Right lobe of liver (tissue), 6 donors: ENCODE results near the gene IFNAR1. TPM values are rescaled to one million over a fixed set of nuclear protein-coding genes. Genes with fewer than 3 reads are reported as not detected.

Source experiments
- ATAC-seq, 4 donors: fragments of 200-7000 bp; cut with Tn5 transposase; one replicate each; pipeline ENCODE4 v1.9.1; 2020; ENCODE audit warnings: mild to moderate bottlenecking in 4 of 4, moderate library complexity in 4 of 4
- DNase-seq, 3 donors: peaks; one replicate each; pipeline ENCODE4 v3.0.0-alpha.2; 2020
- H3K27ac ChIP-seq, 3 donors: fragments of 200-600 bp; one replicate each; pipeline ENCODE4 v1.8.0; 2022
- H3K27me3 ChIP-seq, 2 donors: fragments of 200-600 bp; one replicate each; pipeline ENCODE4 v1.8.0; 2022
- H3K36me3 ChIP-seq, 4 donors: fragments of 200-600 bp; sonication (generic) in 1 of 4; one replicate each; pipeline versions ENCODE4 v1.5.1 to v1.8.0; 2017 to 2022; ENCODE audit warnings: control low read depth in 1 of 4
- H3K4me1 ChIP-seq, 4 donors: fragments of 200-600 bp; sonication (generic) in 1 of 4; one replicate each; pipeline versions ENCODE4 v1.5.1 to v1.8.0; 2017 to 2022; ENCODE audit warnings: control low read depth in 1 of 4
- H3K4me3 ChIP-seq, 3 donors: fragments of 200-600 bp; one replicate each; pipeline ENCODE4 v1.8.0; 2022
- H3K9me3 ChIP-seq, 4 donors: fragments of 200-600 bp; sonication (generic) in 1 of 4; one replicate each; pipeline versions ENCODE4 v1.5.1 to v1.8.0; 2017 to 2022; ENCODE audit warnings: control low read depth in 1 of 4
- CTCF ChIP-seq, 4 donors: fragments of 200-600 bp in 3 of 4; fragments of 450-650 bp in 1 of 4; IDR thresholded peaks; one replicate each; pipeline versions ENCODE4 v1.5.1 to v1.8.0; 2016 to 2022; ENCODE audit warnings: antibody characterized with exemption in 4 of 4, mild to moderate bottlenecking in 2 of 4
- POLR2A ChIP-seq: fragments of 450-650 bp; IDR thresholded peaks from one replicate; pipeline ENCODE4 v1.6.1; 2017; ENCODE audit warnings: antibody characterized with exemption, mild to moderate bottlenecking
- WGBS: methylation state at CpG from one replicate; pipeline ENCODE4 v1.1.6; 2018; ENCODE audit warnings: low coverage, low lambda C conversion rate; ENCODE audit not compliant: insufficient coverage; ENCODE audit errors: missing lambda C conversion rate; 5-methylcytosine and 5-hydroxymethylcytosine counted together
- intact Hi-C, 2 donors: fragments of 100-400 bp; cut with DNase I; formaldehyde crosslinking; loops; one replicate each; pipeline versions ENCODE4 v1.11.2 to v1.14.1; 2022
- total RNA-seq, 6 experiments: library from RNA; depleted of rRNA in 2 of 6; stranded (reverse); fragments of >200 nt in 2 of 6; fragmentation: NEBNext Ultra II Directional in 3 of 6; extraction: Animal tissue kit (Norgen Biotek cat#: 25700) in 3 of 6; gene quantifications; one replicate each; pipeline versions ENCODE4 v1.1.0 to v1.2.4, GENCODE V29; 2016 to 2023
- donor health status: DM: no; HTN: yes; CAD: no.
- donor health status: DM: no; HTN: no; CAD: no.
- donor health status: DM: no; HTN: no; CAD: no.
- donor health status: DM: no; HTN: yes; CAD: no.
- donor health status: DM: no; HTN: yes; CAD: no.

The IFNAR1 gene
- total RNA-seq, 6 experiments from 2014 or later: 31.6 to 68.2 (median 48.6) TPM

- DNase-seq (no peak), ATAC-seq (no peak)
- Histone ChIP-seq H3K4me1 (no peaks in the 10 kb centered on the region), H3K4me3 (no peak overlapping the region), H3K36me3 (no peaks in the 10 kb centered on the region), H3K27ac (peak overlapping the region in 1 of 3 donors; percentile 54), H3K9me3 (no peaks in the 10 kb centered on the region), H3K27me3 (no peaks in the 10 kb centered on the region)
- WGBS: no CpG with 5 or more reads among the region's 2 CpGs
- intact Hi-C loops: no loop called here
- TF ChIP-seq POLR2A (no peak), CTCF (IDR thresholded peaks at IDR 0.05) (no peak)
These were observed 48.7 kb downstream of the IFNAR1 start for GRCh38 chr21:33373451-33373850.

- peak overlapping the region in 1 of 3 donors; percentile 54 for H3K27ac ChIP-seq
- TF ChIP-seq POLR2A: no peak
- TF ChIP-seq CTCF (IDR thresholded peaks at IDR 0.05): no peak
- DNase-seq: no peak
- H3K4me1 ChIP-seq: no peaks in the 10 kb centered on the region
- ATAC-seq: peak in 2 of 4 donors; percentile 13 to 26
- H3K9me3 ChIP-seq: no peaks in the 10 kb centered on the region
- no peaks in the 10 kb centered on the region for H3K36me3 ChIP-seq
- intact Hi-C loops: no loop called here
- WGBS: 30% methylated on average over 2 of the region's 2 CpGs
- no peaks in the 10 kb centered on the region for H3K27me3 ChIP-seq
- H3K4me3 ChIP-seq: no peak overlapping the region
These were observed 49.3 kb downstream of the IFNAR1 start for GRCh38 chr21:33374080-33374449.

- 8% methylated on average over 4 of the region's 4 CpGs for WGBS
These were observed 49.8 kb downstream of the IFNAR1 start for GRCh38 chr21:33374450-33375096.

GRCh38 chr21:33375101-33375644, 50.4 kb downstream of the IFNAR1 start:
- Histone ChIP-seq H3K36me3 (no peaks in the 10 kb centered on the region), H3K27ac (peak overlapping the region in 1 of 3 donors; percentile 11), H3K4me1 (no peaks in the 10 kb centered on the region), H3K27me3 (no peaks in the 10 kb centered on the region), H3K9me3 (no peaks in the 10 kb centered on the region), H3K4me3 (no peak overlapping the region)
- DNase-seq: peak in 1 of 3 donors; percentile 10
- intact Hi-C loops: no loop called here
- TF ChIP-seq POLR2A (no peak), CTCF (IDR thresholded peaks at IDR 0.05) (no peak)
- WGBS: 39% methylated on average over 5 of the region's 5 CpGs
- no peak for ATAC-seq

More at GRCh38 chr21:33374450-33375096, 49.8 kb downstream of the IFNAR1 start:
- H3K36me3 ChIP-seq: no peaks in the 10 kb centered on the region
- ATAC-seq (peak; percentile 86 to 92 (median 90)), DNase-seq (peak in 1 of 3 donors; percentile 60)
- intact Hi-C loops: no loop called here
- H3K9me3 ChIP-seq: no peaks in the 10 kb centered on the region
- H3K4me3 ChIP-seq: no peak overlapping the region
- no peaks in the 10 kb centered on the region for H3K27me3 ChIP-seq
- TF ChIP-seq POLR2A: no peak
- TF ChIP-seq CTCF (IDR thresholded peaks at IDR 0.05): peak; percentile 65 to 76 (median 74)
- peak overlapping the region in 1 of 3 donors; percentile 54 for H3K27ac ChIP-seq
- no peaks in the 10 kb centered on the region for H3K4me1 ChIP-seq
